ENCODE measurements around the gene RFLNA.

- TF ChIP-seq CTCF (conservative IDR thresholded peaks at IDR 0.05 in 1 of 2, IDR thresholded peaks at IDR 0.05 in 1 of 2; ENCODE audit: extremely low read depth in 1 of 2, insufficient read depth in 1 of 2, low read depth in 1 of 2, low read length in 2 of 2) (peak in 1 of 2 donors; percentile 23), EZH2 (IDR thresholded peaks at IDR 0.05; ENCODE audit: borderline replicate concordance, low read length) (no peak)
These were observed 37.3 kb downstream of the RFLNA start for GRCh38 chr12:124332058-124332672.
